Measurements from ENCODE around the gene XRCC6.
"Not testable (repeated sequence)": the region's sequence is repeated elsewhere in the genome, so short reads cannot be mapped to it uniquely, and the experiment has no call there.

The XRCC6 gene

GRCh38 chr22:41654322-41654721, 33.2 kb downstream of the XRCC6 start:
- no peak for DNase-seq

GRCh38 chr22:41656556-41656955, 35.5 kb downstream of the XRCC6 start:
- DNase-seq: no peak

- DNase-seq: no peak
Measured at GRCh38 chr22:41657709-41658108, 36.6 kb downstream of the XRCC6 start.

GRCh38 chr22:41658869-41659268, 37.8 kb downstream of the XRCC6 start:
- no peak for DNase-seq

GRCh38 chr22:41659941-41660340, 38.8 kb downstream of the XRCC6 start:
- no peak for DNase-seq

- no peak for DNase-seq
Measured at GRCh38 chr22:41660416-41660815, 39.3 kb downstream of the XRCC6 start.

GRCh38 chr22:41661088-41661487, 40.0 kb downstream of the XRCC6 start:
- no peak for DNase-seq

GRCh38 chr22:41661713-41662112, 40.6 kb downstream of the XRCC6 start:
- no peak for DNase-seq

- DNase-seq: not testable (repeated sequence)
Measured at GRCh38 chr22:41663594-41663993, 42.5 kb downstream of the XRCC6 start.

GRCh38 chr22:41664490-41664889, 43.4 kb downstream of the XRCC6 start:
- no peak for DNase-seq

GRCh38 chr22:41664951-41665350, 43.9 kb downstream of the XRCC6 start:
- no peak for DNase-seq

GRCh38 chr22:41668971-41669911, 48.1 kb downstream of the XRCC6 start:
- no peak for DNase-seq

GRCh38 chr22:41672096-41672495, 51.0 kb downstream of the XRCC6 start:
- DNase-seq: peak; percentile 39

GRCh38 chr22:41672780-41673509, 51.9 kb downstream of the XRCC6 start:
- DNase-seq: no peak

- DNase-seq: no peak
Measured at GRCh38 chr22:41674846-41675340, 53.8 kb downstream of the XRCC6 start.

GRCh38 chr22:41676134-41676533, 55.0 kb downstream of the XRCC6 start:
- DNase-seq: no peak

- DNase-seq: peak; percentile 49
Measured at GRCh38 chr22:41681616-41682015, 60.5 kb downstream of the XRCC6 start.

GRCh38 chr22:41682033-41682807, 61.1 kb downstream of the XRCC6 start:
- peak; percentile 46 for DNase-seq

GRCh38 chr22:41683052-41683451, 62.0 kb downstream of the XRCC6 start:
- DNase-seq: no peak

GRCh38 chr22:41683616-41684015, 62.5 kb downstream of the XRCC6 start:
- DNase-seq: no peak

- DNase-seq: no peak
Measured at GRCh38 chr22:41684194-41684593, 63.1 kb downstream of the XRCC6 start.

GRCh38 chr22:41686890-41687289, 65.8 kb downstream of the XRCC6 start:
- DNase-seq: not testable (repeated sequence)

- no peak for DNase-seq
Measured at GRCh38 chr22:41687901-41688364, 66.8 kb downstream of the XRCC6 start.

All from NCI-H2029 (cell line).